HS-27A (cell line): ENCODE results near the gene ZNF575.
"Not testable (repeated sequence)": the region's sequence is repeated elsewhere in the genome, so short reads cannot be mapped to it uniquely, and the experiment has no call there.

Experiments
- DNase-seq: peaks from one replicate; pipeline ENCODE4 v3.0.0-alpha.2; 2012; ENCODE audit warnings: low read depth, missing footprints

Gene ZNF575

GRCh38 chr19:43544077-43544476, 11.1 kb downstream of the ZNF575 start:
- no peak for DNase-seq

GRCh38 chr19:43545276-43545675, 12.3 kb downstream of the ZNF575 start:
- DNase-seq: no peak

GRCh38 chr19:43545981-43546380, 13.0 kb downstream of the ZNF575 start:
- no peak for DNase-seq

- no peak for DNase-seq
These were observed 13.6 kb downstream of the ZNF575 start for GRCh38 chr19:43546581-43546980.

- not testable (repeated sequence) for DNase-seq
These were observed 14.9 kb downstream of the ZNF575 start for GRCh38 chr19:43547926-43548325.

GRCh38 chr19:43548706-43549105, 15.7 kb downstream of the ZNF575 start:
- DNase-seq: no peak

GRCh38 chr19:43551399-43552197, 18.6 kb downstream of the ZNF575 start:
- DNase-seq: no peak

- DNase-seq: no peak
These were observed 19.1 kb downstream of the ZNF575 start for GRCh38 chr19:43552198-43552450.

GRCh38 chr19:43552616-43553015, 19.6 kb downstream of the ZNF575 start:
- no peak for DNase-seq

GRCh38 chr19:43553656-43554055, 20.7 kb downstream of the ZNF575 start:
- DNase-seq: no peak

GRCh38 chr19:43554317-43554895, 21.4 kb downstream of the ZNF575 start:
- no peak for DNase-seq

- DNase-seq: peak; percentile 30
These were observed 22.3 kb downstream of the ZNF575 start for GRCh38 chr19:43555185-43555770.

- DNase-seq: no peak
These were observed 27.7 kb downstream of the ZNF575 start for GRCh38 chr19:43560687-43561086.

GRCh38 chr19:43561139-43561970, 28.4 kb downstream of the ZNF575 start:
- DNase-seq: no peak

- DNase-seq: no peak
These were observed 29.3 kb downstream of the ZNF575 start for GRCh38 chr19:43562226-43562697.

GRCh38 chr19:43562698-43563241, 29.8 kb downstream of the ZNF575 start:
- DNase-seq: no peak

- DNase-seq: no peak
These were observed 30.9 kb downstream of the ZNF575 start for GRCh38 chr19:43563816-43564457.

GRCh38 chr19:43564800-43565199, 31.8 kb downstream of the ZNF575 start:
- no peak for DNase-seq

- no peak for DNase-seq
These were observed 36.7 kb downstream of the ZNF575 start for GRCh38 chr19:43569657-43570056.

- no peak for DNase-seq
These were observed 37.3 kb downstream of the ZNF575 start for GRCh38 chr19:43570174-43570791.

GRCh38 chr19:43572171-43572588, 39.2 kb downstream of the ZNF575 start:
- no peak for DNase-seq
